Naive thymus-derived CD8-positive, alpha-beta T cell (primary cell): ENCODE data around the gene NIPAL3. TPM values are rescaled to one million over a fixed set of nuclear protein-coding genes. Genes with fewer than 3 reads are reported as not detected.
A peak's percentile ranks its signal among the peaks of the same experiment; 100 is the strongest.

Experiments used
- ATAC-seq, 2 donors: fragments of 150-1000 bp; cut with Tn5 transposase in 1 of 2; sonication (Bioruptor Pico), chemical (Tn5 transposase) in 1 of 2; 1 replicate in 1 of 2; 2 replicates in 1 of 2; pipeline ENCODE4 v1.10.0; 2021; ENCODE audit warnings: mild to moderate bottlenecking in 2 of 2, moderate library complexity in 2 of 2
- POLR2A ChIA-PET: fragments of 350-600 bp; sonication (Branson Sonifier 250); formaldehyde crosslinking; loops from one replicate; lab custom pipeline; 2021; ENCODE audit warnings: antibody characterized with exemption; lab: Charles Lee
- DNase-seq, 10 donors: peaks; one replicate each; pipeline versions ENCODE4 v3.0.0 to v3.0.0-alpha.2; 2020 to 2022
- H3K27ac Mint-ChIP-seq, 10 donors: one replicate each; pipeline ENCODE4 v1.8.0; 2020 to 2022; ENCODE audit warnings: mild to moderate bottlenecking in 10 of 10, mixed read lengths in 10 of 10, moderate library complexity in 4 of 10, inconsistent platforms in 1 of 10
- H3K27me3 Mint-ChIP-seq, 5 donors: one replicate each; pipeline ENCODE4 v1.8.0; 2021 to 2022; ENCODE audit warnings: mixed read lengths in 5 of 5
- H3K36me3 Mint-ChIP-seq, 3 donors: one replicate each; pipeline ENCODE4 v1.8.0; 2020 to 2022; ENCODE audit warnings: mixed read lengths in 3 of 3, mild to moderate bottlenecking in 2 of 3, inconsistent platforms in 1 of 3
- H3K4me1 Mint-ChIP-seq, 4 donors: one replicate each; pipeline ENCODE4 v1.8.0; 2021 to 2022; ENCODE audit warnings: mixed read lengths in 4 of 4
- H3K4me3 Mint-ChIP-seq, 10 donors: one replicate each; pipeline ENCODE4 v1.8.0; 2020 to 2022; ENCODE audit warnings: mild to moderate bottlenecking in 10 of 10, mixed read lengths in 10 of 10, moderate library complexity in 6 of 10, inconsistent platforms in 1 of 10
- H3K9me3 Mint-ChIP-seq, 9 donors: one replicate each; pipeline ENCODE4 v1.8.0; 2020 to 2022; ENCODE audit warnings: mixed read lengths in 9 of 9, mild to moderate bottlenecking in 3 of 9, inconsistent platforms in 1 of 9, moderate library complexity in 1 of 9
- polyA plus RNA-seq, 3 donors: library from polyadenylated mRNA; unstranded; fragments of 300-500 nt; fragmentation: Illumina TruSeq; gene quantifications; one replicate each; pipeline ENCODE4 v1.2.3, GENCODE V29; 2021
- total RNA-seq, 8 experiments: library from RNA in 2 of 8; stranded (reverse) in 2 of 8; gene quantifications; one replicate each; pipeline ENCODE4 v1.2.3 and lab custom pipeline; 2021 to 2026

Gene NIPAL3
- total and polyA plus RNA-seq, 5 experiments from 2014 or later = 57.5 to 90.4 (median 59.3) TPM

DNA sequence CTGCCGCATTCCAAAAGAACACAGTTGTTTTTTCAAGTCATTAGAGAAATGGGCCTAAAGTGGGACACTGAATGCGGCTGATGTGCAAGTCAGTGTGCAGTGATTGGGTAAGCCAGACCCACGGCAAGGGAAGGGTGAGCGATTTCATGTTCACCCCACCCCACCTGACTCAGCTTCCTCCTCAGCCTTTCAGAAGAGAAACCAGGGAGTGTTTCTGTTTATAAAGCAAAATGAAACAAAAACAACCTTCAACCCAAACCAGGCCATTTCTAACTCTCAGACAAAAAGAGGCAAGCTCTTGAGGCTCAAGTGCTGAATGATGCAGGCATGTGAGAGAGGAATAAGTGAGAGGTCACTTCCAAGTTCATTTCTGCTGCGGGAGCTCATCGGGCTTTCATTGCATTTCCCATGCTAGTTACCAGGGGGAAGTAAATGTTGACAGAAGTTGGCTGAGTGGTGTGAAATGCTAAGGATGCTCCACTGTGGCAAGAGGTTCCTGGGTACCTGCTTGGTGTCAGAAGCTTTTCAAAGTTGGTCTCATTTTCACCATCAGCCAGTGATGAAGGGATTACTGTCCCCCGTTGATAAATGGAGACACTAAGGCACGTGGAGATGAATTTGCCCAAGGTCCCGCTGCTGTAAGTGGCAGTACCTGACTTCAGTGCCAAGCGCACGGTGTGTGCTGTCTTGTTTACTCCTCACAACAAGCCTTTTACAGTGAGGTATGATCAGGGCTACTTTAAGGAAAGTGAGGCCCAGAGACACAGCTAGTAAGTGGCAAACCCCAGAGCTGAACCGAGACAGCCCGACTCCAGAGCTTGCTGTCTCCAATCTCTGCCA is 31.1 kb upstream of the NIPAL3 start:
- ATAC-seq (no peak), DNase-seq (peak in 1 of 10 donors; percentile 37)
- no peaks in the 10 kb centered on the region for H3K27me3 Mint-ChIP-seq
- peak overlapping the region in 1 of 10 donors; percentile 22 for H3K4me3 Mint-ChIP-seq
- no peaks in the 10 kb centered on the region for H3K9me3 Mint-ChIP-seq
- H3K4me1 Mint-ChIP-seq = peaks cover 0 to 15% (median 2%) of the 10 kb centered on the region in 4 donors
- POLR2A ChIA-PET = no interaction called here
- peaks cover under 1 to 35% (median 17%) of the 10 kb centered on the region in 3 donors for H3K36me3 Mint-ChIP-seq
- H3K27ac Mint-ChIP-seq = peak overlapping the region in 2 of 10 donors; percentile 49 to 57

DNA sequence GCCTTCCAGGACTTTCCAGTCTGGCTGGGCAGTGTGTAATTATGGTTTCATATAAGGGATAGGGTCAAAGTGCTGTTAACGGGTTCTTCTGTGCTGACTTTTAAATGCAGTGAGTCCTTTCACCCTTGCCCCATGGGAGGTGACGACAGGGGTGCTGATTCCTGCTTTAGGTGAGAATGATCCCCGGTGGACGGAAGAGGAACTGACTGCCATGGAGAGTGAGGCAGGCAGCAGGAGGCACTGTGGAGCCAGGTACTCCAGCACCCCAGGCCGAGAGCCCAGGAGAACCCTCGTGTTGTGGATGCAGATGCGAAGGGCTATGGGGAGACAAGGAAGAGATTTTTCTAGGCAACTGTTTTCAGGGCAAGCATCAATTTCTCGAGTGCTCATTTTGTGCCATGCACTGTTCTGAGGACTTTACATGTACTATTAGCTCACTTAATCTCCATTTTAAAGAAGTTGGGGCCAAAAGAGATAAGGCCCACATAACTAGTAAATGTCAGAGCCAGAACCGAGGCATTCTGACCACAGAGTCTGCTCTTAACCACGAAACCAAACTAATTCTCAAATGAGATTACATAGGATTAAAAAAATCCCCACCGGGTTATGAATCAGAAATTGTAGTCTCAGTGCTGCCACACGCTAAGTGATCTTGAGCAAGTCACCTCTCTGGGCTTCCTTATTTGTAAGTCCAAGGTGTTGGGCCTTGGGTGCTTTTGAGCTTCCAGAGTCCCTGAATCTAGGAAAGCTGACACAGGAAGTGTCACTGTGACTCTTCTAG is 30.3 kb upstream of the NIPAL3 start:
- Mint-ChIP-seq H3K4me1 (peaks cover 0 to 15% (median 2%) of the 10 kb centered on the region in 4 donors), H3K27ac (peak overlapping the region in 4 of 10 donors; percentile 1 to 66 (median 43)), H3K9me3 (no peaks in the 10 kb centered on the region), H3K36me3 (peaks cover 0 to 29% (median 23%) of the 10 kb centered on the region in 3 donors), H3K4me3 (no peak overlapping the region), H3K27me3 (no peaks in the 10 kb centered on the region)
- POLR2A ChIA-PET = no interaction called here
- DNase-seq (peak in 8 of 10 donors; percentile 13 to 61 (median 25)), ATAC-seq (peak in 1 of 2 donors; percentile 74)

DNA sequence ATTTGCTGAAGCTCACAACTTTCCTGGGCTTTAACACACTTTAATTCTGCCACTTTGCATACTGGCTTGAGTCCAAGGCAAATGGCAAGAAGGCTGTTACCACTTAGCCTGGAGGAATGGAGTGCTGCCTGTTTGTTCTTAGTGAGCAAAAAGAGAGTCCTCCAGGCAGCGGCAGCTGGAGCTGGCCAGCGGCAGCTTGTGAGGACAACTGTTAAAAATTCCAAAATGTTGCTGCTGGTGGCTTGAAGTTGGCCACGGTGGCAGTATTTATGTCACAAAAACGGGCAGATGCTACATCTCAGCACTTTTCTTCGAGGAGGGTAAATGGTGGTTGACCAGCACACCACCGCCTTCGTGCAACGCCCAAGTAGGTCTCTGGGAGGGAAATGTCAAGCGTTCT is 29.4 kb upstream of the NIPAL3 start:
- ATAC-seq (no peak), DNase-seq (no peak)
- H3K4me1 Mint-ChIP-seq = peaks cover 2 to 18% (median 4%) of the 10 kb centered on the region in 4 donors
- no peaks in the 10 kb centered on the region for H3K9me3 Mint-ChIP-seq
- H3K36me3 Mint-ChIP-seq = peaks cover 0 to 25% (median 23%) of the 10 kb centered on the region in 3 donors
- POLR2A ChIA-PET = no interaction called here
- H3K27ac Mint-ChIP-seq = no peak overlapping the region
- H3K27me3 Mint-ChIP-seq = no peaks in the 10 kb centered on the region
- no peak overlapping the region for H3K4me3 Mint-ChIP-seq

DNA sequence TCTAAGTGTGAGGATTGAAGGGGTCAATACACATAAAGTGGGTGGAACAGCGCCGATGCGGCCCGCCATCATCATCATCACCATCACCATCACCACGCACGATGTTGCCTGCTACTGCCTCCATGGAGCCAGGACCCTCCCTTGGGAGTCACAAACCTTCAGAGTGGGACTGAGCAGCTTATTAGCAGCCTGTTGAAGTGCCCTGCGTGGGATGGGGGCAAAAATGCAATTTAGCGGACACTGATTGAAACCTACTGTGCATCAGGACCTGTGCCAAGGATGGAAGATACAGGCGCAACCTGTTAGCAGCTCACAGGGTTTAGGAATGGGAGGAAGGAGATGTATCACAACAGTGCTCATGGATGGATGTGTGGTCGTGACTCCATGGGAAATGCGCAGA is 28.7 kb upstream of the NIPAL3 start:
- Mint-ChIP-seq H3K27ac (peak overlapping the region in 1 of 10 donors; percentile 33), H3K9me3 (no peaks in the 10 kb centered on the region), H3K4me3 (no peak overlapping the region), H3K36me3 (peaks cover 0 to 21% (median 17%) of the 10 kb centered on the region in 3 donors), H3K4me1 (peaks cover 5 to 25% (median 11%) of the 10 kb centered on the region in 4 donors), H3K27me3 (no peaks in the 10 kb centered on the region)
- DNase-seq = no peak
- POLR2A ChIA-PET = no interaction called here
- ATAC-seq = no peak

DNA sequence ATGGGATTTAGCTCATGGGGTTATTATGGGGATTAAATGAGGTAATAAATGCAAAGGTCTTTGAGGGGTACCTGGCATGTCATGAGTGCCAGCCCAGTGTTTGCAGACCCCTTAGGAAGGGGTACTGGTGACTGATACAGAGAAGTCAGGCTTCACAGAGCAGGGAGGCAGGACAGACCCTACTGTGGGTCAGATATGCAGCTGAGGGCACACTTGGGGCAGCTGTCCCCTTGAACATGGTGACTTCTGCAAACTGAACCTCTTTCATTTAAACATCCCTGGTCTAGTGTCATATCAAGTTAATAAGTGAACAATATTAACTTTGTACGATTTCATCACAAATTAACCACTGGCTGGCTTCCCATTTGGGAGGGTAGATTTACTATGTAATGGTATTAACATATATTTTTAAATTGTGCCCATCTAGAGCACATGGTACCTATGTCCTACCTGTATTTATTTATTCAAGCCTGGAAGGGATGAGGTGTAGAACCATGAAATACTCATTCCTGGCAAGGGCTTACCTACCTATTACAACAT is 27.9 kb upstream of the NIPAL3 start:
- Mint-ChIP-seq H3K9me3 (no peaks in the 10 kb centered on the region), H3K4me3 (no peak overlapping the region), H3K4me1 (peaks cover 10 to 33% (median 19%) of the 10 kb centered on the region in 4 donors), H3K27ac (no peak overlapping the region), H3K36me3 (peaks cover 0 to 15% (median 12%) of the 10 kb centered on the region in 3 donors), H3K27me3 (no peaks in the 10 kb centered on the region)
- ATAC-seq (no peak), DNase-seq (no peak)
- POLR2A ChIA-PET = no interaction called here

DNA sequence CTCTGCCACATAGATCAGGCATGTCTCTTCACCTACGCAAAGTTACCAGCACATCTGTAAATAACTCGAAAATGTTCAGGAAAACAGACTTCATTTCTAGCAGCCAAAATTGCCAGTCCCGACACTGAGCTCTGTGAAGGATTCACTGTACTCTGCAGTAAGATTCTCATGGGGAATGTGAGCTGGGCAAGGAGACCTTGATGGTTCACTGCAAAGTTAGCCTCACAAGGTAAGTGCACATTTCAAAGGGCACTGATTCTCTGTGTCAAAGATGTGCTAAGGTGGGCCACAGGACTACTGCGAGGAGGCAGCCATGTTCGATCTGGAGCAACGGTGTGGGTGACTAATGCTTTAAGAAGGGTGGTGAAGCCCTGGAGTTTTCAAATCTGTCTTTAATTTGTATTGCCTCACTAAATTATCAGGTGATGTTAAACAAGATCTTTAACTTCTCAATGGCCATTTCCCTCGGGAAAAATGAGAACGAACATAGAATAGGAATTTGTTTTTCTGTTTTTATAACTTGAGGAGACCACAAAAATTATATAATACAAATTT is 27.2 kb upstream of the NIPAL3 start:
- Mint-ChIP-seq H3K4me1 (peaks cover 16 to 40% (median 26%) of the 10 kb centered on the region in 4 donors), H3K27ac (no peak overlapping the region)
- POLR2A ChIA-PET = no interaction called here

DNA sequence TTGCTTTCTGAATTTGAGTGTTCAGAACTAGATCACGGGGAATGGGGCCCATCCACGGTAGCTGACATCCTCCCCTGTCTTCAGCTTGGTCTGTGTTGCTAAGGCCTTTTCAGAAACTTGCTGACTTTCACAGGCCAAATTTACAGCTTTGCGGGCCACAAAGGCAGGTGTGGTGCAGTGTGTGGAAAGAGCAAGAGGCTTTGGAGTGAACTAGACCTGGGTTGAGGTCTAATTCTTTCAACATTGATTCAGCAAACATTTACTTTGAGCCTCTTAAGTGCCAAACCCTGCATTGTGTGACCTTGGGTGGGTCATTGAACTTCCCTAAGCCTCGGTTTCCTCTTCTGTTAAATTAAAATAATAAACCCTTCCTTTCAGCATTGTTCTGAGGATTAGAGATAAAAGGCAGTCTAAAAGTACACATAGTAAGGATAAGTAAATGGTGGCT is 26.3 kb upstream of the NIPAL3 start:
- Mint-ChIP-seq H3K9me3 (no peaks in the 10 kb centered on the region), H3K4me1 (peaks cover 20 to 41% (median 33%) of the 10 kb centered on the region in 4 donors), H3K36me3 (peaks cover 0 to 12% (median 8%) of the 10 kb centered on the region in 3 donors), H3K27me3 (no peaks in the 10 kb centered on the region), H3K4me3 (no peak overlapping the region), H3K27ac (no peak overlapping the region)
- DNase-seq (no peak), ATAC-seq (no peak)
- POLR2A ChIA-PET = no interaction called here

More for the DNA sequence above, 27.2 kb upstream of the NIPAL3 start:
- DNase-seq (no peak), ATAC-seq (no peak)
- Mint-ChIP-seq H3K27me3 (no peaks in the 10 kb centered on the region), H3K36me3 (peaks cover 0 to 12% (median 8%) of the 10 kb centered on the region in 3 donors), H3K4me3 (no peak overlapping the region), H3K9me3 (no peaks in the 10 kb centered on the region)

DNA sequence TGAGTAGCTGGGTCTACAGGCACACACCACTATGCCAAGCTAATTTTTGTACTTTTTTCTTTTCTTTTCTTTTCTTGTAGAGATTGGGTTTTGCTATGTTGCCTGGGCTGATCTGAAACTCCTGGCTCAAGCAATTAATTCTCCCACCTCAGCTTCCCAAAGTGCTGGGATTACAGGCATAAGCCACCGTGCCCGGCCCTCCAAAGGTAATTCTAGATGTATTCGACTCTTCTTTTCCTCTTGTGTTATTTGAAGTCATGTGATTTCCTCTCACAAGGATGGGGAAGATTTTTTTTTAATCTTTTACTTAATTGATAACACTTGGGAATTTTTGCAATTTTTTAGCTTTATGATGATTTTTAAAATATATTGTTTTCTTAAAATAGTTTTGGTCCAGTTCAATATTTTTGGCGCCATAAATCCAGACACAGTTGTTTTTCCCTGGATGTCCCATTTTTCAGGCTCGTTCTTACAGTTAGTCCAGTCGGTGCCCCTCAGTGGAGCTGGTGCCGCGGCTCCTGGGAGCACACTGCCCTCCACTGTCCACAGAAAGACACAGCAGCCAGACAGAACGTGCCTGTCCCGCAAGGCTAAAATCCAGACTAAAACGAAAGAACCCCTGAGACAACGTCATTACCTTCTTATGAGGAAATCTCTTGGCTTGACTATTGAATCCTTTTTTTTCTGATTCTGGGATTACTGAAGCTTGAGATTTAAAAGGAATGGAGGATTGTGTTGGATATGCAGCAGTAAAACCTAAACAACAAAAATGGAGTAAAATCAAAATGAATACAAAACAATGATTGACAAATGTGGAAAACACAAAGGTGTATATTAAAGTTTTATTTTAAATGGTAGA is 24.4 kb upstream of the NIPAL3 start:
- Mint-ChIP-seq H3K4me3 (peak overlapping the region; percentile 44 to 85 (median 76)), H3K4me1 (peaks cover 20 to 33% (median 30%) of the 10 kb centered on the region in 4 donors), H3K27ac (peak overlapping the region; percentile 76 to 95 (median 94)), H3K36me3 (peaks cover 0 to 12% (median 8%) of the 10 kb centered on the region in 3 donors), H3K9me3 (no peaks in the 10 kb centered on the region), H3K27me3 (no peaks in the 10 kb centered on the region)
- POLR2A ChIA-PET = interaction anchor here (0.7 to 3.8 kb wide), 6 partner anchors 24 to 241 kb away, joined by 3 to 16 read pairs (median 4); partner anchors contain the start of gene NIPAL3
- DNase-seq (peak; percentile 44 to 82 (median 62)), ATAC-seq (peak; percentile 81 to 82)

DNA sequence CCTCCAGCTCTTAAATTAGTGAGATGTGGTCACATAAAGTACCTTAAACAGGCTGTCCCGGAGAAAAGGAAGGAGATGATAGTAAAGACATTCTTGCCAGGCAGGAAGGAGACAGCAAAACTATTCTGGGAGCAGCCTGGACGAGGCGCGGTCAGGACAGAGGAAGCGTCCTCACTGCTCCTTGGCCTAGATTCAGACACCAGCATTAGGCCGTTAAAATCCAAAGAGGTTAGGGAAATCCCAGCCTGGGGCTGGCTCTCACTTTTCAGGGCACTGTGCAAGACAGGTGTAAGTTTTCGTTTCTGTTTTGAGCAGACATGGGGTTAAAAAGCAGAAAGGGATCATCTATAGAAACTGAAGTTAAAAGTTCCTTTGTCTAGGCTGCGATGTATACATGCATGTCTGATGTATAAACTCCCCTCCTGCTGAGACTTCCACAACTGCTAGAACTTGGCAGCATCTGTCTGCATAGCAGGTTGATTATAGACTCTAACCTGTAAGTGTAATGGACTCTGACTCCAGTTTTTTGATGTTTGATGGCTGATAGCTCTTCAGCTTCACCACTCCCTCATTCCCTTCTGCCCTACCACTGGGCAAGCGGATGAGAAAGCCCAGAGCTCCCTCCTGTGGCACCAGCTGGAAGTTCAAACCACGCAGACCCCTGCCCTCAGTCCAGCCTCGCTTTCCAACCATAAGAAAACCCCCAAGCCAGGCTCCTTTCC is 23.6 kb upstream of the NIPAL3 start:
- H3K27ac Mint-ChIP-seq = peak overlapping the region; percentile 76 to 95 (median 94)
- H3K27me3 Mint-ChIP-seq = no peaks in the 10 kb centered on the region
- H3K36me3 Mint-ChIP-seq = peaks cover 0 to 14% (median 6%) of the 10 kb centered on the region in 3 donors
- no peaks in the 10 kb centered on the region for H3K9me3 Mint-ChIP-seq
- POLR2A ChIA-PET = interaction anchor here (0.6 to 3.8 kb wide), 10 partner anchors 23 to 242 kb away, joined by 3 to 16 read pairs (median 4); partner anchors contain the start of gene NIPAL3
- H3K4me3 Mint-ChIP-seq = peak overlapping the region in 8 of 10 donors; percentile 48 to 85 (median 76)
- peak; percentile 63 to 73 for ATAC-seq
- peaks cover 18 to 33% (median 30%) of the 10 kb centered on the region in 4 donors for H3K4me1 Mint-ChIP-seq
- peak in 8 of 10 donors; percentile 25 to 67 (median 44) for DNase-seq

DNA sequence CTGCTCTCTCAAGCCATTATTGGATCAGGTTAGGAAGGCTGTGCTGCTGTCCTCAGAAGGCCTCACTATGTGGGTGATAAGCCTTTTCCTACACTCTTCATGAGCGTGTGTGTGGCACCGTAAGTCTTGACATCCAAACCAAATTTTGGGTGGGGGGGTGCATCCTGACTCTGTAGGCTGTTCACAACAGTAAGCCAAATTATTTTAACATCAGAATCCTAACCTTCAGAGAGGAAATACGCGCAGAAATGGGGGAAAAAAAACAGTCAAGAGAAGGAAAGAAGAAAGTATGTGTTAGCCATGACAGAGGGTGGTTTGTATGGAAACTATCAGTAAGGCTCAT is 23.0 kb upstream of the NIPAL3 start:
- Mint-ChIP-seq H3K4me1 (peaks cover 18 to 33% (median 30%) of the 10 kb centered on the region in 4 donors), H3K27me3 (no peaks in the 10 kb centered on the region), H3K9me3 (no peaks in the 10 kb centered on the region), H3K27ac (peak overlapping the region; percentile 76 to 95 (median 94)), H3K36me3 (peaks cover 0 to 17% (median 5%) of the 10 kb centered on the region in 3 donors), H3K4me3 (peak overlapping the region in 6 of 10 donors; percentile 22 to 77 (median 44))
- POLR2A ChIA-PET = interaction anchor here (0.7 to 3.8 kb wide), 6 partner anchors 23 to 204 kb away, joined by 3 to 16 read pairs (median 7); partner anchors contain the start of gene NIPAL3
- ATAC-seq (peak in 1 of 2 donors; percentile 20), DNase-seq (no peak)
